Activated CD4-positive, alpha-beta T cell treated with anti-CD3 and anti-CD28 coated beads, Interleukin-10, Interleukin-2, amounts not matched to agents 100 ng/mL and 50 ng/mL, durations not matched to agents 16 hours and 8 hours (primary cell): ENCODE results near the gene SLC13A3.
A peak's percentile ranks its signal among the peaks of the same experiment; 100 is the strongest.

ENCODE experiments used
- DNase-seq: peaks from one replicate; pipeline ENCODE4 v3.0.0-alpha.2; 2020

SLC13A3 gene, protein sequence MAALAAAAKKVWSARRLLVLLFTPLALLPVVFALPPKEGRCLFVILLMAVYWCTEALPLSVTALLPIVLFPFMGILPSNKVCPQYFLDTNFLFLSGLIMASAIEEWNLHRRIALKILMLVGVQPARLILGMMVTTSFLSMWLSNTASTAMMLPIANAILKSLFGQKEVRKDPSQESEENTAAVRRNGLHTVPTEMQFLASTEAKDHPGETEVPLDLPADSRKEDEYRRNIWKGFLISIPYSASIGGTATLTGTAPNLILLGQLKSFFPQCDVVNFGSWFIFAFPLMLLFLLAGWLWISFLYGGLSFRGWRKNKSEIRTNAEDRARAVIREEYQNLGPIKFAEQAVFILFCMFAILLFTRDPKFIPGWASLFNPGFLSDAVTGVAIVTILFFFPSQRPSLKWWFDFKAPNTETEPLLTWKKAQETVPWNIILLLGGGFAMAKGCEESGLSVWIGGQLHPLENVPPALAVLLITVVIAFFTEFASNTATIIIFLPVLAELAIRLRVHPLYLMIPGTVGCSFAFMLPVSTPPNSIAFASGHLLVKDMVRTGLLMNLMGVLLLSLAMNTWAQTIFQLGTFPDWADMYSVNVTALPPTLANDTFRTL

DNA sequence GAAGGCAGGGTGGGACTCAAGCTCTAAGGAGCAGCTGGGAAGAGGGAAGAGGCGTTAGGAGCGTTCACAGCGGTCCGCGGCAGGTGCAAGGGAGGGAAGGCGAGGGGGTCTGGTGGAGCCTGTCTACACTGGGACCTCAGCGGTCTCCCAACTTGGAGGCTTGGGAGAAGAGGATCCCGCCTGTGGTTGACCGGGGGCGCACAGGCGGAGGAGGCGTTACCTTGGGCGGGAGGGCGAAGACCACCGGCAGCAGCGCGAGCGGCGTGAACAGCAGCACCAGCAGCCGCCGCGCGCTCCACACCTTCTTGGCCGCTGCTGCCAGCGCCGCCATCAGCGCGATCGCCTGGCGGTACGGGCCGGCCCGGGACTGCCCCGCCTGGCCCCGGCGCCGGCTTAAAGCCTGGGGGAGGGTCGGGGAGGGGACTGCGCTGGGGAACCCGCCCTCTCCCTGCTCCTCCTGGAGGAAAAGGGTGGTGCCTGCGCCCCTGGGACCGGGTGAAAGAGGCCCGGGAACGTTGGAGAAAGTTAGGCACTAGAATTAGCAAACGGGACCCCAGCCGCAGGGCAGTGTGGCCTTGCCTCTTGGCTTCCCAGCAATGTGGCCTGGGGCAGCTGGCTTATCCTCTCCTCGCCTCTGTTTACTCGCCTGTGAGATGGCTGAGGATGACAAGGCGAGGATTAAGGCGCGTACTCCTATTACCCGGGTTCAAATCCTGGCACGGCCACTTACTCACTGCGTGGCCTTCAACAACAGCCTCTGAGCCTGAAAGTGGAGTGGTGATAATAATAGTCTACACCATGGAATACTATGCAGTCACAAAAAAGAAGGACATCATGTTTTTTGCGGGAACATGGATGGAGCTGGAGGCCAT is at the start of gene SLC13A3:
SLC13A3 (minus strand) TSS at position 369 of the 872 bp plus-strand sequence; CDS start at position 331, 38 bp downstream.
- DNase-seq = no peak

DNA sequence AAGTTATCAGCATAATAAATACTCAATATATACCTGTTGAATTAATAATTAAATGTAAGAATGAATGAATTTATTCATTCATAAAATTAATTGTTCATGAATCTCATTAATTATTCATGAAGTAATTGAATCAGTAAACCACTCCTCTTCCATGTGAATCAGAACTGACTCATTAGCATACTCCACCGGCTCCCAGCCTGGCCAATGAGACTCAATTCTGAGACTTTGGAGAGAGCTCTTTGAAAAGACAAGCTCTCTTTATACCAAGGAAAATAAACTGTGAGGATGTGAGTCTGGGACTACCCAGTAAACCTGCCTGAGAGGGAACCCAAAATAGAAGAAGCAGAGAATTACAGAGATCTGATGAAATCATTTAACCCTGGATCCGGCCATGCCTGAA is 49.8 kb upstream of the SLC13A3 start:
- no peak for DNase-seq

DNA sequence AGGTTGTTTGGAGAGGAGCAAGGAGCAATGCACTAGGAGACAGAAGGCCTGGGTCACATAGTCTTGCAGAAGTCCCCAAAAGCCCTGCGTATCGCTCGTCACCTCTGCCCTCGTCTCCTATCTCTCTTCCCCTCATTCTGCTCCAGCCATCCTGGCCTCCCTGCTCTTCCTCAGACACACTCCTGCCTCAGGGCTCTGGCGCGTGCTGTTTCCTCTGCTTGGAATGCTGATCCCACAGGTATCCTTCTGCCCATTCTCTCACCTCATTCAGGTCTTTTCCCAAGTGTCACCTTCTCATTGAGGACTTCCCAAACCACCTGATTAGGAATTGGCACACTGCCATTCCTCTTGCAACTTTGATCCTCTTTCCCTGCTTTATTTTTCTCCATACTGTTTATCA is 49.2 kb upstream of the SLC13A3 start:
- no peak for DNase-seq

DNA sequence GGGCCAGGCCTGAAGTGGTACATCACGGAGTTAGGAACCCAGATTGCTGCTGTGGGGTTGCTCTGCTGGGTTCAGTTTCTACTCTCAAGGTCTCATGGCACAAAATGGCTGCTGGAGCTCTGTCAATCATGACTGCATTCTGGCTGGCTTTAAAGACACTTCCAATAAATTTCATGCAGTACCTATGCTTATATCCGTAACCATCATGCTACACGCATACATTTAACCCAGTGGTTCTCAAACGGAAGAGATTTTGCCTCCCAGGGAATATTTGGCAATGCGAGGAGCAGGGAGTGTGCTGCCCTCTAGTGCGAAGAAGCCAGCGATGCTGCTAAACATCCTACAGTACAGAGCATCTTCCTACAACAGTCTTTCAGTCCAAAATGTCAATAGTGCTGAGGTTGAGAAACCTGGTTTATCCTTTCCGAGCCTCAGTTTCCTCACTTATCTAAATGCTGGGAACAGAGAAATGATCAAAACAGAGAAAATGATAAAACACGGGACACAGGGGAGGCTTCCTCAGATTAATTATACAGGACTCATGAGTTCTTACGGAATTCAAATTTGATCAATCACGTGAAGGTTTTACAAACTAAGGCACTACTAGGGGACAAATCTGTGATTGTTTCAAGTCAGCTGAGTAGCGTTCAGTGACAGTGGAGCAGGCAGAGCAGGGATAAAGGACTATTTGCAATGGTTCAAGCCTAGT is 48.5 kb upstream of the SLC13A3 start:
- DNase-seq = peak; percentile 28

DNA sequence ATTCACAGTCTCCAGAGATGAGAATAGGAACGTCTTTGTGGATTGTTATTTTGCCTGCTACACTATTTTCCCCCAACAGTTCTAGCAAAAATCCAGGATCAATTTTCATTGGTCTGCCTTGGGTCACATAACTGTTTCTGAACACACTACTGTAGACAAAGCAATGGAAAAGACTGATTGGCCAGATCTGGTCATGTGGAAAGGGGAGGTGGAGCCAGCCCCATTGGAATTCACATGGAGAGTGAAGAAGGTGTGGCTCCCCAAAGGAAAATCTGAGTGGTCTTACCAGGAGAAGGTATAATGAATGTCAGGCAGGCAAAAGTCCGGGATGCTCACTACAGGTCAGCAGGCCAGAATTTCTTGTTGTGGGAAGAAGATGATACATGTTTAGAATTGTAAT is 47.5 kb upstream of the SLC13A3 start:
- DNase-seq = no peak

DNA sequence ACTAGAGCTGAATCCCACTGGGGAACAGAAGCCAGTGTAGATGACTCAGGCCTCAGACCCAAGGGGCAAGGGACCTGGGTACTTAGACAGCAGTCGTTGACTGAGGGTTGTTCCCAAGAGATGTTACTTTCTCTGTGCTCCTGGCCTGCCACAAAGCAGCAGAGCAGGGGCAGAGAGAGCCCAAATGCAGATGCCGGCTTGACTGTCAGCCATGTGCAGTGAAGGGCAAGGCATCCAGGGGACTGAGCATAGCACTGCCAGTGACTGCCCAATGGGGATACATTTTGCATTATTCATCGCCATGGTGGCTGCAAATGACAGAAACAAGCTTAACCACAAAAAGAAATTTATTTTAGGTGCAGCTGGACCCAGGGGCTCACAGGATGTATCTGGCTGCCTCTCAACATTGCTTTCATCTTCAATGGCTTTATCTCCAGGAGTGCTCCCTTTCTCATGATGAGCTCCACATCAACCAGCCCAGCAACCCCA is 45.6 kb upstream of the SLC13A3 start:
- no peak for DNase-seq

DNA sequence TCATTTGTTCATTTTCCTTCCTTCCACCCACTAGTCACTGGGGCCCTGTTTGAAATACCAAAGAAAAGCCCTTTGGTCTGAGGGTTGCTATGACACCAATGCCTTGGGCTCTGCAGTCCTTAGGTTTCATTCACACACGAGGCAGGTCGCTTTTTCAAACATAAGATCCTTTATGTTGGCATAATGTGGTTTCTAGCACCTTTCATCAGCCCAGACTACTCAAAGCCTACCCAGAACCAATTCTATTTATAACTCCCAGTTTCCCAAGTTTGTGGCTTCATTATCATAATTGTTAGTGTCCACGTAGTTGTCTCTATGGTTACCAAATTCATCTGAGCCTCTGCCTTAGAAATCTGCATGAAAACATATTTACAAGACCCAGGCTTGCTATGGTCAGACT is 44.6 kb upstream of the SLC13A3 start:
- DNase-seq = no peak

DNA sequence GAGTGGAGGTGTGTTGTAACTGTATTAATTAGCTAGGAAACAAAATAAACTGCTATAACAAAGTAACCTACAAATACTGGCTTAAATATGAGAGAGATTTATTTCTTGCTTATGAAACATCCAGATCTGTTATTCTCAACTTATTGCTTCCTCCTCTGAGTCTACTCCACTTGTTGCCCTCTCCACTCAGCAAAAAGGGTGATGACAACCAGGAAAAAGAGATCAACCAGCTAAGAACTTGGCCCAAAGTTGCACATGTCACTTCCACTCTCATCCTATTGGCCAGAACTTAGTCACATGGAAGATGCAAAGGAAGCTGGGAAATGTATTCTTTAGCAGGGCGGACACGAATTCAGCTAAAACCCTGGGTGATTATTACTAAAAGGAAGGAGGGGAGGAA is 43.2 kb upstream of the SLC13A3 start:
- DNase-seq = peak; percentile 20

DNA sequence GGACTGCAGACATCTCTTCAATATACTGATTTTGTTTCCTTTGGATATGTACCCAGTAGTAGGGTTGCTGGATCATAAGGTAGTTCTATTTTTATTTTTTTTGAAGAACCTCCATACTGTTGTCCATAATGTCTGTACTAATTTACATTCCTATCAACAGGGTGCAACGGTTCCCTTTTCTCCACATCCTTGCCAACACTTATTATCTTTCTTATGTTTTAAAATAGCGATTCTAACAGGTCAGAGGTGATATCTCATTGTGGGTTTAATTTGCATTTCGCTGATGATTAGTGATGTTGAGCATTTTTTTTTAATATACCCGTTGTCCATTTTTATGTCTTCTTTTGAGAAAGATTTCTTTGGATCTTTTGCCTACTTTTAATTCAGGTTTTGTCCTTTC is 39.9 kb upstream of the SLC13A3 start:
- no peak for DNase-seq

DNA sequence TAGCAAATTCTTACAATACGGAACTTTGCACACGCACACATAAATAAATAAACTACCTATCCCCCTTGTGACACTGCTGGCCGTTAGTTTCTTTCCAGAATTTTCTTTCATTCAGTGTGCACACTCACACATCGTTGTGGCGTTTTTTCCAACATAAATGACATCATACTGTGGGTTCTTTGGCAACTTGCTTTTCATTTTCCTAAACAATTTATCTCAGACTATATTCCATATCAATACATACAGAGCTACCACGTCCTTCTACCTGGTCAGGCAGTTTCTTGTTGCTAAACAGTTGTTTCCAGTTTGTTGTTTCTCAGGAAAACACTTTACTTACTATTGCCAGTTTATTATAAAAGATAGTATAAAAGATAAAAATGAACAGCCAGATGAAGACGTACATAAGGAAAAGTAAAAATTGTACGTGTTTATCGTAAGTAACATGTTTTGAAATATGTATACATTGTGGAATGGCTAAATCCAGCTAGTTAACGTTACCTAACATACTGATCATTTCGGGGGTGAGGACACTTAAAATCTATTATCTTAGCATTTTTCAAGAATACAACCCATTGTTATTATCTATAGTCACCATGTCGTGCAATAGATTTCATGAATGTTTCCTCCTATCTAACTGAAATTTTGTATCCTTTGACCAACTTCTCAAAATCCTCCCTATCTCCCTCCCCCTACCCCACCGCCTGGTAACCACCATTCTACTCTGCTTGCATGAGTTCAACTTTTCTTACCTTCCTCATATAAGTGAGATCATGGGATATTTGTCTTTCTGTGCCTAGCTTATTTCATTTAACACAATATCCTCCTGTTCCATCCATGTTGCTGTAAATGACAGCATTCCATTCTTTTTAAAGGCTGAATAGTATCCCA is 39.2 kb upstream of the SLC13A3 start:
- DNase-seq = no peak

DNA sequence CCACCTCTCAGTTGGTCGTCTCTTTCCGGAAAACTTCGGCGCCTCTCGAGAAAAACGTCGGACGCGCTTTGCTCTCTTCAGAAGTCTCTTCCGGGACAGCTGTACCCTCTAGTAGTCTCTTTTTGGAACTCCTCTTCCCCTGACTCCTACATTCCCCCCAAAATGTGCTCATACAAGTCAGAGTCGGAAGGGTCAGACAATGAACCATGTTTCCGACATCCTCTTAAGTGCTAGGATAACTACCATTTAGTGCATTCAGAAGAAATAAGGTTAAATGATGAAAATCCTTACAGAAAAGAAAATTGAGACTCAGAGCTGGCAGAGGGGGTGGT is 38.5 kb upstream of the SLC13A3 start:
- DNase-seq = no peak

DNA sequence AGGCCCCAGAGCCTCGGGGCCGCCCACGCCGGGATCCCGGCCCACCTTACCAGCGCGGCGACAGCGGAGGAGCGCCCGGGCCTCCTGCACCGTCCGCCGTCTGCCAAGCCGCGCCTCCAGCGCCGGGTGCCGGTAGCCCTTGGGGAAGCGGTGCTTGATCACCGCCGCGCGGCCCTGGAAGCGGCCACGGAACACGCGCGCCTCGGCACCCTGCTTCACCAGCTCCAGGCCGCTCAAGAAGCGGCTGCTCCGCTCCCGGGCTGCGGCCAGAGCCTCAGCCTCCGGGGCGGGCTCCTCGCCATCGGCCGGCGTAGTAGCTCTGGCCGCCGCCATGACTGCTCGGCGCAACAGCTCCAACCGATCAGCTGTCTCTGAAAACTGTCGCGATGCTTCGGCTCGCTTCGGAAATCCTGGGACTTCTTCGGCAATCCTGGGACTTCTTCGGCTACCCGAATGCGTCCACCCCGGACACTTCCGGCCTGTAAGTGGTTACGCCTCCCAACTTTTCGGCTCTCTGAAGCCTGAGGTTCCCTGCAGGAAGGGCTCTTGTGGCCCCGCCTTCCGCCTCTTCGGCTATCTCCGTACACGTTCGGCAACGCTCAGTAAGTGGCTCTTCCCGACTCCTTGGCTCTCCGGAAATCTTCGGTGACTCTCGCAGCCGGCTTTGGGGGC is 38.0 kb upstream of the SLC13A3 start, which contains the start of gene TP53RK:
TP53RK (minus strand) TSS at position 363 of the 672 bp plus-strand sequence; CDS start at position 333, 30 bp downstream.
- peak; percentile 99 for DNase-seq

DNA sequence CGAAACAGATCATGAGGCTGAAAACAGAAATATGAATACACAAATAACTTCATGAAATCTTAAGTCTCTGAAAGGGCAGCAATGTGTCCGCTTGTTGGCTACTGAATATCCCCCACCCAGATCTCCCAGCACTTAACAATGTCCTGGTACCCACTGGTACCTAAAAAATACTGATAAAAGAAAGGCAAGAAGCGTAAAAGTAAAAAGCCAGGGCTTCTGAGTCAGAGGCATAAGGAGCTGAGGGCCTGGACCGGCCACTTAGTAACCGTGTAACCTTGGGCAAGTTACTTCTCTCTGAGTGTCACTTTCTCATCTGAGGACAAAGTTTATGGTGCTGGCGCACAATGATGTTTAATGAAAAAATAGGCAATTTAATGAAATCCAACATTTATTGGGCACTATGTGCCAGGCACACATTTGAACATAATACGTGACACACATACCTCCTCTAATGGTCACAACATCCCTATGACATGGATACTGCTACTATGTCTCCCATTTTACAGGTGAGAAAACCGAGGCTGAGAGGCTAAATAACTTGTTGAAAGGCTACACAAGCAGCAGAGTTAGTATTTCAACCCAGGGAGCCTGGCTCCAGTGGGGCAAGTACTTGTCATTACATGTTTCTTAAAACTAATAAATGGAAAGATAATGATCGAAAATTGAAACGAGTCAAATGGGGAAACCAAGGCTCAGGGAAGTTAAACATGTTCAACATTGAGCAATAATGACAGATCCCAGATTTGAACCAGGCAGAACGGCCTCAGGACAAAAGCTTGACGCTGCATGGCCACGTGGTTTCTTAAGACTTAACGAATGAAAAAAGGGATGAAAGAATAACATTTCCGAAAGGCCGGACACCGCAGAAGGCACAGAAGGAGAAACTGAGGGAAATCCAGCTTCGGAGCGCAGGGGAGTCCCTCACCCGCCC is 37.2 kb upstream of the SLC13A3 start:
- peak; percentile 9 for DNase-seq

DNA sequence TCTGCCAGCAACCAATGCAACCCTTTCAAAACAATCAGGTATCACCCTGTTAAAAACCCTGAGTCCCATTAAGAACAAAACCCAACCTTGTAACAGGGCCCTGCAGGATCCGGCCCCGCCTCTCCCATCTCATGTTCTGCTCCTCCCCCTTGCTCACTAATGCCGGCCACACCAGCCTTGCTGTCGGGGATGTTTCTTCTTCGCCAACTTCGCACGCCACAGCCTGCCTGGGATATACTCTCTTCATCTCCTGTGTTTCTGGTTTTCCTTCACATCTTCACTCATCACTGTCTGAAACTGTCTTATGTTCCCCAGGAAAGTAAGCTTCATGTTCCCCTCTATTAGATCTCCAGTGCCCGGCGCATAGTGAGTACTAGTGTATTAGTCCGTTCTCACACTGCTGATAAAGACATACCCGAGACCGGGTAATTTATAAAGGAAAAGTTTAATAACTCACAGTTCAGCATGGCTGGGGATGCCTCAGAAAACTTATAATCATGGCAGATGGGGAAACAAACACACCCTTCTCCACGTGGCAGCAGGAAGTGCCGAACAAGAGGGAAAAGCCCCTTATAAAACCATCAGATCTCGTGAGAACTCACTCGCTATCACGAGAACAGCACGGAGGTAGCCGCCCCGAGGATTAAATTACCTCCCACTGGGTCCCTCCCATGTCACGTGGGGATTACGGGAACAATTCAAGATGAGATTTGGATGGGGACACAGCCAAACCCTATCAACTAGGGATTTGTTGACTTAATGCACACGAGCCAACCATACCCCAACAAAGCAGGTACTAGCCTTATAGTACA is 32.9 kb upstream of the SLC13A3 start:
- DNase-seq = peak; percentile 8

DNA sequence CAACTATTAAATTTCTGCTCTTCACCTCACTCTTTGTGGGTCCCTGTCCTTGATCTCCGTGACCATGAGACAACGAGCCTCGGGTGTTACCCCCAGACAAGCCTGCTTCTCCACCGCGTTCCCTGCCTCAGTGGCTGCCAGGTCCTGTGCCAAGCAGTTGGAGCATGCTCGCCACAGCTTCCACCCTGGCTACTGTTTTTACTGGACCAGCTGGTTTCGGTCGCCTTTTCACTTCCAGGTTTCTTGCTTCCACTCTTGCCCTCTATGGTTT is 32.3 kb upstream of the SLC13A3 start:
- no peak for DNase-seq

DNA sequence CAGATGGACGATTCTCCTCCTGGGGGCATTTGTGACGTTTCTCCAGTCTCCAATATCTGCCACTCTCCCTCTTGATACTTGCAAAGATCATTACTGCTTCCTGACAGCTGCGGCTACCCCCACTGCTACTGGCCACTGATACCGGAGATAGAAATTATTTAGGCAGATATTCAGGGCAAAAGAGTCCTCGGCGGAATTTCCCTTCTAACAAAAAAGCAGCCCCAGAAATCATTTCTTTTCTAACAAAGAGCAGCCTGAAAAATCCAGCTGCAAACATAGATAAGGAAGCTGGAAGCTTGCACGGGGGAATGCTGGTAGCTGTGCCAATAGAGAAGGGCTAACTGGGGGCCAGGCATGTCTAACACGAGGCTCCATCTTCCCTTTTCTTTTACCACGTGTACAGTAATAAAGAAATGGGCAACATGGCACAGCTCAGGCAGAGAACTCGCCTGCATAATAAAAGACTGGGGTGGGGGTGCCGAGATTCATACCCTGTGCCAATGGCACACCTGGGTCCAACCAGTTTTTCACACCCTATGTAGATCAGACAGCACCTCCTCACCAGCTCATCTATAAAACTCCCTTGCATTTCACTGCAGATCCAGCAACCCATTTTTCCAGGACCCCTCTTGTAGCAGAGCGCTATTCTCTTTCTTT is 31.9 kb upstream of the SLC13A3 start:
- no peak for DNase-seq

DNA sequence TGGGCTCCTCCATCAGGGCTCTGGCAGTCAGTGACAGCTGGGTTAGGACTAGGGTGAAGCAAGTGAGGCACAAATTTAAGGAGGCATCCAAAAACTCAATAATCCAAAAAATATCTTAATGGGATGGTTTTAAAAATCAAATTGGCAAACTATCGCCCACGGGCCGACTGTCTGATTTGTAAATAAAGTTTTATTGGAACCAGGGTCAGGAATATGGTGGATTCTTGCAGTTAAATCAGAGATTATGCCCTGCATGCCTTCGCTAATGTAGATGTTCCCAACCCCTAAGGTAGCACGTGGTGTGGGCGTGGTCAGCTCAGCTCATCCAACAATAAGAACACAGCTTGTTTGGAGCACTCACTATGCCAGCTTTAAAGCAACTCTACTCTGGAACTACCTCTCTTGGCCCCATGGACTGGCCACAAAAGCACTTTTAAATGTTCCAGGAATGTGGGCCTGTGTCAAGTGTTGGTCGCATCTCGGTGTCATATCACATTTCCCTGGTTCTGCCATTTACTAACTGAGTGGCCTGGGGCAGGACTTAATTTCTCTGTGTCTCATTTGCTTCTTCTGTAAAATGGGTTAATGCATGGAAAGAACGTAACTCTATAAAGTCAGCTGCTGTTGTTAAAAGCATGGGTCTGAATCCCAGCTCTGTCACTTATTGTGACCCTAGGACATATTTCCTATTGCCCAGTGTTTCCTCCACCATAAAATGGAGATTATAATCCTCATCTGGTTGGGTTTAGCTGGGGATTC is 31.0 kb upstream of the SLC13A3 start:
- DNase-seq = no peak
